ENCODE measurements around the gene EIF6. TPM values are rescaled to one million over a fixed set of nuclear protein-coding genes. Genes with fewer than 3 reads are reported as not detected.

The EIF6 gene
- total RNA-seq, 1 donor from 2014 or later, result 41.2 TPM

- DNase-seq (ENCODE audit: low spot score), result no peak
- intact Hi-C loops (cut with DNase I), result no loop called here
These were observed 627 bp upstream of the EIF6 start for GRCh38 chr20:35284992-35285805.

DNA sequence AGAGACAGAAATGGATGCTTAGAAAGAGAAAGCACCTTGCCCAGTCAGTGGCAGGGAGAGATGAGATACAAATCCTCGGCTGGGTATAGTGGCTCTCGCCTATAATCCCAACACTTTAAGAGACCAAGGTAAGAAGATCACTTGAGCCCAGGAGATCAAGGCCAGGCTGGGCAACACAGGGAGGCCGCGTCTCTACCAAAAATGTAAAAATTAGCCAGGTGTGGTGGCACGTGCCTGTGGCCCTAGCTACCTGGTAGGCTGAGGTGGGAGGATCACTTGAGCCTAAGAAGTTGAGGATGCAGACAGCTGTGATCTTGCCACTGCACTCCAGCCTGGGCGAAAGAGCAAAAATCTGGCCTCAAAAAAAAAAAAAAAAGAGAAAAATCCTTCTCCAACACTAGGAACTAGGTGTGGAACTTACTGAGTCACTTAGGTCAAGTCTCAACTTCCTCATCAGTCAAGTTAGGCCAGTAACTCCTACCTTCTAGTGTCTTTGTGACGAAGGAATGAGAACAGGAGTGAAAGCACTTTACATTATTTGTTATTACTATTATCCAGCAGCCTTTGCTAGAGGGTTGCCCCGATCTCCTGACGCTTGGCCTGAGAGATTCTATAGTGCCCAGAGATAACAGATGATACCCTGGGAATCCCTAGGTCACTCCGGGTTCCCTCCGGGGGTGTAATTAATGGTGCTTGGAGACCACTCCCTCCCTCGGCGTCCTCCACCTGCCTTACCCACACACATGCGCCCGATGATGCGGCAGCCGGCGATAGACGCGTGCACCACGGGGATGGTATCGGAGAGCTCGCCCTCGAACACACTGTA is 918 bp downstream of the EIF6 start:
- intact Hi-C loops (cut with DNase I), result no loop called here
- no peak for DNase-seq (ENCODE audit: low spot score)

DNA sequence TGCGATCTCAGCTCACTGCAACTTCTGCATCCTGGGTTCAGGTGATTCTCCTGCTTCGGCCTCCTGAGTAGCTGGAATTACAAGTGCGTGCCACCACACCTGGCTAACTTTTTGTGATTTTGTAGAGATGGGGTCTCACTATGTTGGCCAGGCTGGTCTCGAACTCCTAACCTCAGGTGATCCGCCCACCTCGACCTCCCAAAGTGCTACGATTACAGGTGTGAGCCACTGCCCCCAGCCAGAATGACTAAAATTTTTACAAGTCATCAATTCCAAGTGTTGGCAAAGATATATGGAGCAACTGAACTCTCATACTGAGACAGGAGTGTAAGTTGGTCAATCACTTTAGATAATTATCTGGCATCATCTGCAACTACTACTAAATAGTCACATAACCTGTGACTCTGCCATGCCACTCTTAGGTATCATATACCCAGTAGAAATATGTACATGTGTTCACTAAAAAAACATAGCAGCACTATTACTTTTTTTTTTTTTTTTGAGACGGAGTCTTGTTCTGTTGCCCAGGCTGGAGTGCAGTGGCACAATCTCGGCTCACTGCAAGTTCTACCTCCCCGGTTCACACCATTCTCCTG is 3.0 kb downstream of the EIF6 start:
- intact Hi-C loops (cut with DNase I), result no loop called here
- no peak for DNase-seq (ENCODE audit: low spot score)

GRCh38 chr20:35280523-35280922 is 4.0 kb downstream of the EIF6 start:
- intact Hi-C loops (cut with DNase I), result no loop called here
- DNase-seq (ENCODE audit: low spot score), result no peak

DNA sequence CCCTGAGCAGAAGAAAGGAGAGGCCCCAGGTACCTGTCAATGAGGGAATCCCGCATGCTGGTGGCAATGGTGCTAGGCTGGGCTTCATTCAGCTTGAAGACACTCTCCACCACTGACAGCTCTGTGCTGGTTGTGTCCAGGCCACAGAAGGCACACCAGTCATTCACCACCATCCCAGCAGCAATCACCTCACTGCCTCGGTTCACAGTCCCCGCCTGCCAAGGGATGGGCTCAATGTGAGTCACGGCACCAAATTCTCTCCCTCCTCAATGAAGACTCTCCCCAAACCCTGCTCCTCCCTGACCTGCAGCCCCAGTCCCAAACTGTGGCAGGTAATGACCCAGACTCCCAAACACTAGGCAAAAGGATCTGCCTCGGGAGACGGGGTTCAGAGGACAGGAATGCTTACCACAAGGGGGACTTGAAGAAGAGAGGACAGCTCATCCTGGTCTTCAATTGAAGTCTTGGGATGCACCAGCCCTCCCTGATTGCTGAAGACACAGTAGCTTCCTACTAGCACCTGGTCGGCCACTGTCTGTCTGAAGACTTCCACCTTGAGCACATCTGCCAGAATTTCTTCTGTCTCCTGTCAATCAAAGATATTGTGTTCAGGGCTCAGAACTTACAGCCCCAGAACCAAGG is 4.9 kb downstream of the EIF6 start:
- intact Hi-C loops (cut with DNase I), result no loop called here
- no peak for DNase-seq (ENCODE audit: low spot score)

DNA sequence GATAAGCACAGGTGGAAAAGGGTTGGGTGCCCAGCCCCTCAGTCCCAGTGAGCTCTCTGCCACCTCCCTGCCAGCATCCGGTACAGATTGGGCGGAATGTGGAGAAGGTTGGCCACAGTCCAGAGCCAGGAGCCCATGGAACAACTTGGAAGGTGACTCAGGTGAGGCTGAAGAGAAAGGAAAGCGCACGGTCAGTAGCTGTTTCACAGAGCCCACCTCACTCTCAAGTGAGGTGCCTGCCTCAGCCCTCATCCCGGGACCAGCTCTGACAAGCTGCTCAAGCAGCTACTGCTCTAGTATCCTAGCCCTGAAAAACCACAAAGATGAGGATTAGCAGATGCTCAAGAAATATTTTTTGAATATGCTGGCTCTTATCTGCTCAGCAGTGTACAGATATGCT is 5.5 kb downstream of the EIF6 start:
- intact Hi-C loops (cut with DNase I), result no loop called here
- DNase-seq (ENCODE audit: low spot score), result no peak

- DNase-seq (ENCODE audit: low spot score), result peak; percentile 97
- intact Hi-C loops (cut with DNase I), result no loop called here
These were observed 6.8 kb downstream of the EIF6 start, which contains the start of gene MMP24OS for GRCh38 chr20:35277531-35278395. Gene MMP24OS (minus strand): TSS chr20:35278122. CDS start chr20:35277929, 193 bp downstream.

DNA sequence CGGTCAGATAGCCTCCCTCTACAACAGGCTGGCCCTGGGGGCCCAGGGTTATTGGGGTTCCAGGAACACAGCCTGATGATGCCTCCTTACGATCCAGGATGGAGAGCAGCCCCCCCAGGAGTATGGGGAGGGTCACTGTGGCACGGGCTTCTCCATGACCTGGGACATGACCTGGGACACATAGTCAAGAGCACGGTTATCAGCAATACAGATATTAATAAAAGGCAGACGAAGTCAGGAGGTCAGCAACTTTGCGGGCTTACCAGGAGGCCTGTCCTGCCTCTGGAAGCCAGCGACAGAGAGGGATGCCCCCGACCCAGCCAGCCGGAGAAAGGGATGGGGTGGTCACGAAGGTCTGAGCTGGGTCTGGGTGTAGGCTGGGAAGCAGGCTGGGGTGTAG is 7.4 kb downstream of the EIF6 start:
- intact Hi-C loops (cut with DNase I), result no loop called here
- DNase-seq (ENCODE audit: low spot score), result no peak

- intact Hi-C loops (cut with DNase I), result no loop called here
- DNase-seq (ENCODE audit: low spot score), result no peak
These were observed 8.2 kb downstream of the EIF6 start for GRCh38 chr20:35276408-35276807.

- intact Hi-C loops (cut with DNase I), result no loop called here
- DNase-seq (ENCODE audit: low spot score), result no peak
These were observed 8.8 kb downstream of the EIF6 start for GRCh38 chr20:35275741-35276251.

- no peak for DNase-seq (ENCODE audit: low spot score)
- intact Hi-C loops (cut with DNase I), result no loop called here
These were observed 10.1 kb downstream of the EIF6 start for GRCh38 chr20:35274172-35275092.

DNA sequence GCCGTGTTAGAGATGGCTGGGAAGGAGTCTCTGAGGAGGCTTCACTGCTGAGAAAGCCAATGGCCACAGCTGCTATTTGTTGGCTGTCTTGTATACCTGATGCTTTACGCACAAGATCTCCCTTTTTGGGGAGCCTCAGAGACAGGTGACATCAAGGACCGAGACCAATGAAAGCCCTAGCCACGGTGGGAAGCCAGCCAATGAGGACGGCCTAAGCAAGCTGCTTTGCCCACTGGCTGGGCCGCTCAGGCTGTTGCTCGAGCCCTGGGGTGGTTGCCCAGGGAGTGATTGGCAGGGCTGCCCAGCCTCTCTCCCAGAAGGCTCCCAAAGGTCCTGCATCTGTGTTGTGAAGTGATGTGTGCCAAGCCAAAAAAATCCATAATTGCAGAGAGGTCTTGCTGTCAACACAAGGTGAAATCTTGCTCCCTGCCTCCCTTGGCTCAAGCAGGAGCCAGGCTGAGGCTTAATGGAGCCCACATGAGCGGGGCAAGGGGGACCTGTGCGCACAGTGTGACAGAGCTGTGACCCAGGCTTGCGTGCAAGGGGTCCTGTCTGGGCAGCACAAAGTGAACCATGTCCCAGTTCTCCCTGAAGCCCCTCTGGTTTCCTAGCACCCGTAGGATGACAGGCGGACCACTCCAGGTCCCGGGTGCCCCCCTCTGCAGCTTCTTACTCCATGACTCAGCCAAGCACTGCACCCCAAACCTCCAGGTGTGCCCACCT is 11.0 kb downstream of the EIF6 start:
- DNase-seq (ENCODE audit: low spot score), result no peak
- intact Hi-C loops (cut with DNase I), result no loop called here

DNA sequence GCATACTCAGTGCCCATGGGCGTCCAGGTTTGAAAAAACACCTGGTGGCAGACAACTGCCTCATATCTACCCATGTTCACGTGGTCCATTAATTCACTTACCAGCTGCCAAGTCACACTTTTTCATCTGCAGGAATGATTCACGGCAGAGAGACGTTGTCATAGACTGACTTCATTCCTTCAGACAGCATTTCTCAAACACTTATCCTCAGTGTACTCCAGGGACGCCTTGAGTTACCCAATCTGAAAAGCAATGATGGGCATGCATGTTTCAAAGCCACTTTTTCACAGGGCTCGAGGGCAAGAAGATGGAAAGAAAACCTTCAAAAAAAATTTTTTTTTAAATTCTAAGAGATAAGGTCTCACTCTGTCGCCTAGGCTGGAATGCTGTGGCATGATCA is 12.7 kb downstream of the EIF6 start:
- intact Hi-C loops (cut with DNase I), result no loop called here
- no peak for DNase-seq (ENCODE audit: low spot score)

DNA sequence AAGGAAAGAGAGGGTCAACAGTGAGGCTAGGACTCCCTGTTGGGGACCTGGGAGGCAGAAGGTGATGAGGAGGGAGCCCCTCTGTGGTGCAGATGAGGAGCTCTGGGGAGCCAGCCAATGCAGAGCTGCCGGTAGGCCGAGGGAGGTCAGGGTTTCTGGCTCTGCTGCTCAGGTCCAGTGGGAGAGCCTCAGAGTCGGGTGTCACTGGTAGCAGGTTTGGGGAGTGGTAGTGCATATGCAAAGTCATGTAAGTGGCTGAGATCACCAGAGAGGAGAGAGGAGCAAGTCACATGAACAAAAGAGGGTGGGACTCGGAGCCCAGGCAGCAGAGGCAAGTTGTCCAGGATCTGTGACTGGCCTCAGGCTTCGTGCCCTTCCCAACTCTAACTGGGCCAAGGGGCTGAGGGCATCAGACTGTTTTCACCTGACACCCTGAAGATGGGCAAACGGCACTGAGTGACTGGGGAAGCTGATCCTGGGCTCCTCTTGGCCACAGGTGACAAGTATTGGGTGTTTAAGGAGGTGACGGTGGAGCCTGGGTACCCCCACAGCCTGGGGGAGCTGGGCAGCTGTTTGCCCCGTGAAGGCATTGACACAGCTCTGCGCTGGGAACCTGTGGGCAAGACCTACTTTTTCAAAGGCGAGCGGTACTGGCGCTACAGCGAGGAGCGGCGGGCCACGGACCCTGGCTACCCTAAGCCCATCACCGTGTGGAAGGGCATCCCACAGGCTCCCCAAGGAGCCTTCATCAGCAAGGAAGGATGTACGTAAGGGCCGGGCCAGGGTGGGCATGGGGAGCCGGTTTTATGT is 13.3 kb downstream of the EIF6 start:
- DNase-seq (ENCODE audit: low spot score), result no peak
- intact Hi-C loops (cut with DNase I), result no loop called here

DNA sequence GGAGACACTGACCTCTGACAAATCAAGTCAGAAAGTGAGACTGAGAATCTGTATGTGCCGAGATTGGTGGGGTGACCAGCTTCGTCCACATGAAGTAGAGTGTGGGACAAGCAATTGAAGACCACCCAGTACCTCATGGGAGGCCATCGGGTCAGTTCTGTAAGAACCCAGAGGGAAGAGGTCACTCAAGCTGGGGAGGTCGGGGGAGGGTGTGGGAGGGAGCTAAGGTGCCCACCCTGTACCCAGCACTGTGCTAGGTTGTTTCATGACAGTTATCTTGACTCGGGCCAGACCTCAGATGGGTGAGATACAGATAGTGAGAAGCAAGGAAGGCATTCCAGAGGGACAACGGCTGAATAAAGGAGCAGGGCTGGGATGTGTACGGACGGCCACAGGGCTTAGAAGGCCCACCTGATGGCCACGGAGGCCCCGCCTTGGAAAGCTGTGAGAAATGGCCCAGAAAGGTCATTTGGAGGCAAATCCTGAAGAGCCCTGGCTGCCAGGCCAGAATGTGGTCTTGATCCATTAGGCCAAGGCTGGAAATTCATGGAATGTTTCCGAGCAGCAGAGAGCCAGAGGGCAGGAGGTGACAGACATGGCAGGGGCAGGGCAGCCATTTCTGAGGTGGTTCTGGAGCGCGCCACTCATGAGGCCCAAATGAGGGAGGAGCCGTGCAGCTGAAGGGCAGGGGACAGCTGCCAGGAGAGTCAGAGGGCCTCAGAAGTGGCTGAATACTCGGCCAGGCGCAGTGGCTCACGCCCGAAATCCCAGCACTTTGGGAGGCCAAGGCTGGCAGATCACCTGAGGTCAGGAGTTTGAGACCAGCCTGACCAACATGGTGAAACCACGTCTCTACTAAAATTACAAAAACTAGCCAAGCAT is 14.3 kb downstream of the EIF6 start:
- DNase-seq (ENCODE audit: low spot score), result no peak
- intact Hi-C loops (cut with DNase I), result no loop called here
